SK-N-SH treated with all-trans-retinoic acid at 6 μM for 48 hours (cell line): ENCODE data around the gene CLEC17A.
"Not testable (repeated sequence)": the region's sequence is repeated elsewhere in the genome, so short reads cannot be mapped to it uniquely, and the experiment has no call there.

Experiments
- ATAC-seq: fragments of 200-7000 bp; cut with Tn5 transposase; 3 replicates; pipeline ENCODE4 v1.9.1; 2020; ENCODE audit warnings: mild to moderate bottlenecking, moderate library complexity
- ARNTL ChIP-seq: fragments of 450-650 bp; formaldehyde crosslinking; IDR thresholded peaks from 2 replicates; pipeline ENCODE4 v1.5.0; 2020; ENCODE audit warnings: low read depth, mild to moderate bottlenecking, moderate library complexity, borderline replicate concordance
- BACH2 ChIP-seq: fragments of 250-450 bp; sonication (Bioruptor Pico); IDR thresholded peaks from 2 replicates; pipeline ENCODE4 v1.9.0; 2021; ENCODE audit warnings: mild to moderate bottlenecking, borderline replicate concordance
- CREB5 ChIP-seq: fragments of 250-450 bp; sonication (Bioruptor Pico); IDR thresholded peaks from 2 replicates; pipeline ENCODE4 v1.5.1; 2020; ENCODE audit warnings: low read depth, mild to moderate bottlenecking, moderate library complexity
- CSDC2 ChIP-seq: fragments of 250-450 bp; sonication (Bioruptor Pico); IDR thresholded peaks from 2 replicates; pipeline ENCODE4 v1.5.0; 2020; ENCODE audit warnings: mild to moderate bottlenecking, moderate library complexity
- CSRNP3 ChIP-seq: fragments of 250-450 bp; sonication (Bioruptor Pico); IDR thresholded peaks from 2 replicates; pipeline ENCODE4 v1.5.1; 2021; ENCODE audit warnings: mild to moderate bottlenecking, moderate library complexity
- ESRRG ChIP-seq: fragments of 250-450 bp; sonication (Bioruptor Pico); IDR thresholded peaks from 2 replicates; pipeline ENCODE4 v1.6.1; 2021; ENCODE audit warnings: mild to moderate bottlenecking
- GLIS3 ChIP-seq: fragments of 250-450 bp; sonication (Bioruptor Pico); IDR thresholded peaks from 2 replicates; pipeline ENCODE4 v1.5.0; 2020; ENCODE audit warnings: mild to moderate bottlenecking, moderate library complexity
- OSR1 ChIP-seq: fragments of 250-450 bp; sonication (Bioruptor Pico); IDR thresholded peaks from 2 replicates; pipeline ENCODE4 v1.8.0; 2022; ENCODE audit warnings: moderate library complexity, mild to moderate bottlenecking, inconsistent platforms
- PATZ1 ChIP-seq: fragments of 250-450 bp; sonication (Bioruptor Pico); IDR thresholded peaks from 2 replicates; pipeline ENCODE4 v1.8.0; 2020; ENCODE audit warnings: mild to moderate bottlenecking, moderate library complexity, borderline replicate concordance
- PPARA ChIP-seq: fragments of 250-450 bp; sonication (Bioruptor Pico); IDR thresholded peaks from 2 replicates; pipeline ENCODE4 v1.5.0; 2020; ENCODE audit warnings: mild to moderate bottlenecking, borderline replicate concordance
- RARB ChIP-seq: fragments of 250-450 bp; sonication (Bioruptor Pico); IDR thresholded peaks from 2 replicates; pipeline ENCODE4 v1.8.0; 2021; ENCODE audit warnings: mild to moderate bottlenecking, moderate library complexity
- TCF4 ChIP-seq: fragments of 250-450 bp; sonication (Bioruptor Pico); IDR thresholded peaks from 2 replicates; pipeline ENCODE4 v1.8.0; 2021; ENCODE audit warnings: mild to moderate bottlenecking, moderate library complexity, borderline replicate concordance
- TOX ChIP-seq: fragments of 250-450 bp; sonication (Bioruptor Pico); IDR thresholded peaks from 2 replicates; pipeline ENCODE4 v1.8.0; 2021; ENCODE audit warnings: mild to moderate bottlenecking, moderate library complexity, borderline replicate concordance
- ZC3H10 ChIP-seq: fragments of 250-450 bp; sonication (Bioruptor Pico); IDR thresholded peaks from 2 replicates; pipeline ENCODE4 v1.5.1; 2021; ENCODE audit warnings: mild to moderate bottlenecking, moderate library complexity
- ZFP3 ChIP-seq: fragments of 250-450 bp; sonication (Bioruptor Pico); IDR thresholded peaks from 2 replicates; pipeline ENCODE4 v1.5.0; 2020; ENCODE audit warnings: mild to moderate bottlenecking, moderate library complexity
- ZFP30 ChIP-seq: fragments of 450-650 bp; formaldehyde crosslinking; IDR thresholded peaks from 2 replicates; pipeline ENCODE4 v1.5.0; 2022; ENCODE audit warnings: mild to moderate bottlenecking, moderate library complexity
- ZNF565 ChIP-seq: fragments of 450-650 bp; formaldehyde crosslinking; conservative IDR thresholded peaks from 2 replicates; pipeline ENCODE4 v1.5.0; 2020; ENCODE audit warnings: low read depth, mild to moderate bottlenecking, moderate library complexity
- ZNF70 ChIP-seq: fragments of 450-650 bp; formaldehyde crosslinking; IDR thresholded peaks from 2 replicates; pipeline ENCODE4 v1.5.0; 2020; ENCODE audit warnings: mild to moderate bottlenecking, moderate library complexity
- ZNF8 ChIP-seq: fragments of 450-650 bp; formaldehyde crosslinking; IDR thresholded peaks from 2 replicates; pipeline ENCODE4 v1.5.0; 2020; ENCODE audit warnings: mild to moderate bottlenecking, moderate library complexity
- TF ChIP-seq, protein P1 (sequence below): fragments of 250-450 bp; sonication (Bioruptor Pico); IDR thresholded peaks from 2 replicates; pipeline ENCODE4 v1.8.0; 2021; ENCODE audit warnings: low read depth, mild to moderate bottlenecking, moderate library complexity, borderline replicate concordance

CLEC17A gene

GRCh38 chr19:14545716-14546082, 37.2 kb upstream of the CLEC17A start:
- no peak for ATAC-seq
- TF ChIP-seq GLIS3 (no peak), TOX (no peak), ZNF565 (CRISPR knock-in tag) (no peak), PATZ1 (CRISPR knock-in tag) (no peak), PPARA (no peak)
- TF ChIP-seq, all 23 proteins: peak for 0

DNA sequence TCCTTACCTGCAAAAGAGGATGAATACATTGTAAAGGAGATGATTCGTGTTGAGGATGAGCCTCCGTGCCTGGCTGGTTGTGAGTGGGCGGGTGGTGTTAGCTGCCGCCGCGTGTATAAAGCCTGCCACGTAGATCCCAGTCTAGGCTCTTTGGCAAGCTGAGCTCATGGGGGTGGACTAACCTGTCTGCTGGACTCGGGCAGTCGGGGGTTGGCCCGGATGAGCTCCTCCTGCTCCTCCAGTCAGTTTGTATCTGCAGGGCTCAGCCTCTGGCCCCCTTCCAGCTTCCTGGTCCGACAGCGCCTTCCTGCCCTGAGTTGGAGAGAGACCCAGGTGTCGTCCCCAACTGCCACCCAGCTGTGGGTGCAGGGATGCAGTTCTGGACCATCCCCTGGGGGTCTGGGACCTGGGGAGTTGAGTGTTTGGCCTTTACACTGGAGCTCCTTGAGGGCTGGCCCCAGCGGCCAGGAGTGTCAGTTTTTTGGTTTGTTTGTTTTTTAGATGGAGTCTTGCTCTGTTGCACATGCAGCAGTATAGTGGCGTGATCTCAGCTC, 32.6 kb upstream of the CLEC17A start:
- ATAC-seq = no peak
- TF ChIP-seq BACH2 (CRISPR knock-in tag) (no peak), ARNTL (CRISPR knock-in tag) (no peak), OSR1 (CRISPR knock-in tag) (no peak), TCF4 (CRISPR knock-in tag) (no peak), ZNF565 (CRISPR knock-in tag) (no peak), ZNF70 (CRISPR knock-in tag) (no peak)

DNA sequence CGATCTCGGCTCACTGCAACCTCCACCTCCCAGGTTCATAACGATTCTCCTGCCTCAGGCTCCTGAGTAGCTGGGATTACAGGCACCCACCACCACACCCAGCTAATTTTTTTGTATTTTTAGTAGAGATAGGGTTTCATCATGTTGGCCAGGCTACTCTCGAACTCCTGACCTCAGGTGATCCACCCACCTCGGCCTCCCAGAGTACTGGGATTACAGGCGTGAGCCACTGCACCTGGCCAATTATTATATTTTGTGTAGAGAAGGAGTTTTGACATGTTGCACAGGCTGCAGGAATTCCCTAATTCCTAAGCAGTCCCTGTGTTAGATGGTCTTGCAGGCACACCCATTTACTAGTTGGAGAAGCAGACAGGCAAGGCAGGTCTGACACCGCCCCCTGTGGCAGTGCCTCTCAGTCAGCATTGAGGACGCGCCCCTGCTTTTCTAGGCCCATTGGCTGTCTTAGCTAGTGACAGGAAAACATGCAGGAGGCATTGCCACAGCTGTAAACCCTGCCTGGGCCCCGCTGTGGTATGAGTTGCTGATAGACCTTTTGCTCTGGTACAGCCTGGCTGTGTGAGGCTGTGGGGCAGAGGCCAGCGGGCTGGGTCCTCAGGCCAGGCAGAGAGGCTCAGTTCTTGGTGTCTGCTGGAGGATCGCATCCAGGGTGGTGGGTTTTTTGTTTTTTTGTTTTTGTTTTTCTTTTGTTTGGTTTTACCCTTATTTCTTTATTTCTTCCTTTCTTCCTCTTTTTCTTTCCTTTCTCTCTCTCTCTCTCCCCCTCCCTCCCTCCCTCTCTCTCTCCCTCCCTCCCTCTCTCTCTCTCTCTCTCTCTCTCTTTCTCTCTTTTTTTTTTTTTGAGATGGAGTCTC, 31.5 kb upstream of the CLEC17A start:
- ATAC-seq = peak; percentile 47; the same call in 2 of the 3 replicates

- ATAC-seq = not testable (repeated sequence)
These were observed 30.9 kb upstream of the CLEC17A start for GRCh38 chr19:14552006-14552360.

- TF ChIP-seq PATZ1 (CRISPR knock-in tag) = no peak
- TF ChIP-seq, protein P1, sequence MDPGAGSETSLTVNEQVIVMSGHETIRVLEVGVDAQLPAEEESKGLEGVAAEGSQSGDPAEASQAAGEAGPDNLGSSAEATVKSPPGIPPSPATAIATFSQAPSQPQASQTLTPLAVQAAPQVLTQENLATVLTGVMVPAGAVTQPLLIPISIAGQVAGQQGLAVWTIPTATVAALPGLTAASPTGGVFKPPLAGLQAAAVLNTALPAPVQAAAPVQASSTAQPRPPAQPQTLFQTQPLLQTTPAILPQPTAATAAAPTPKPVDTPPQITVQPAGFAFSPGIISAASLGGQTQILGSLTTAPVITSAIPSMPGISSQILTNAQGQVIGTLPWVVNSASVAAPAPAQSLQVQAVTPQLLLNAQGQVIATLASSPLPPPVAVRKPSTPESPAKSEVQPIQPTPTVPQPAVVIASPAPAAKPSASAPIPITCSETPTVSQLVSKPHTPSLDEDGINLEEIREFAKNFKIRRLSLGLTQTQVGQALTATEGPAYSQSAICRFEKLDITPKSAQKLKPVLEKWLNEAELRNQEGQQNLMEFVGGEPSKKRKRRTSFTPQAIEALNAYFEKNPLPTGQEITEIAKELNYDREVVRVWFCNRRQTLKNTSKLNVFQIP = no peak
- TF ChIP-seq BACH2 (CRISPR knock-in tag) = no peak
- no peak for ATAC-seq
These were observed 29.6 kb upstream of the CLEC17A start for GRCh38 chr19:14553042-14553938.

DNA sequence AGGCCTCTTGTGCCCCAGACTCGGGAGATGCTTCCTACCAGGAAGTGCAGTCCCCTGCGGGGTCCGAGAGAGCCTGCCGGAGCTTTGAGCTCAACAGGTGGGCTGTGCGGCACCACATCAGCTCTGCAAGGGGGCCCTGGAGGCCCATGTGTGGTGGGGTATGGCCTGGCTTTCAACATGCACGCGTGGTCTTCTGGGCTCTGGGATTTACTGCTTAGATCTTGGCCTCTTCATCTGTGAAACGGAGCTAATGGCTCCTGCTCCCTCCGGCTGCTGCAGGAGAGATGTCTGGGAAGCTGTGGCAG, 29.0 kb upstream of the CLEC17A start:
- TF ChIP-seq CSDC2 (CRISPR knock-in tag) (no peak), ZC3H10 (CRISPR knock-in tag) (no peak), ZNF8 (CRISPR knock-in tag) (no peak), ZFP3 (no peak), TCF4 (CRISPR knock-in tag) (no peak), RARB (CRISPR knock-in tag) (no peak), PPARA (no peak), CREB5 (no peak), TOX (no peak), CSRNP3 (CRISPR knock-in tag) (no peak), ZFP30 (CRISPR knock-in tag) (no peak), ESRRG (no peak)
- TF ChIP-seq, all 23 proteins: peak for 0
- ATAC-seq = no peak
